ENCODE data around the gene FHIT.
A peak's percentile ranks its signal among the peaks of the same experiment; 100 is the strongest.

Gene FHIT

GRCh38 chr3:60073942-60074341 is 1177.3 kb downstream of the FHIT start:
- H3K4me3 ChIP-seq (ENCODE audit: low read length), result no peak overlapping the region
- TF ChIP-seq, protein P1, sequence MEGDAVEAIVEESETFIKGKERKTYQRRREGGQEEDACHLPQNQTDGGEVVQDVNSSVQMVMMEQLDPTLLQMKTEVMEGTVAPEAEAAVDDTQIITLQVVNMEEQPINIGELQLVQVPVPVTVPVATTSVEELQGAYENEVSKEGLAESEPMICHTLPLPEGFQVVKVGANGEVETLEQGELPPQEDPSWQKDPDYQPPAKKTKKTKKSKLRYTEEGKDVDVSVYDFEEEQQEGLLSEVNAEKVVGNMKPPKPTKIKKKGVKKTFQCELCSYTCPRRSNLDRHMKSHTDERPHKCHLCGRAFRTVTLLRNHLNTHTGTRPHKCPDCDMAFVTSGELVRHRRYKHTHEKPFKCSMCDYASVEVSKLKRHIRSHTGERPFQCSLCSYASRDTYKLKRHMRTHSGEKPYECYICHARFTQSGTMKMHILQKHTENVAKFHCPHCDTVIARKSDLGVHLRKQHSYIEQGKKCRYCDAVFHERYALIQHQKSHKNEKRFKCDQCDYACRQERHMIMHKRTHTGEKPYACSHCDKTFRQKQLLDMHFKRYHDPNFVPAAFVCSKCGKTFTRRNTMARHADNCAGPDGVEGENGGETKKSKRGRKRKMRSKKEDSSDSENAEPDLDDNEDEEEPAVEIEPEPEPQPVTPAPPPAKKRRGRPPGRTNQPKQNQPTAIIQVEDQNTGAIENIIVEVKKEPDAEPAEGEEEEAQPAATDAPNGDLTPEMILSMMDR (conservative IDR thresholded peaks at IDR 0.05; ENCODE audit: low read depth, low read length), result no peak
- no peak for DNase-seq (ENCODE audit: low read depth)

DNA sequence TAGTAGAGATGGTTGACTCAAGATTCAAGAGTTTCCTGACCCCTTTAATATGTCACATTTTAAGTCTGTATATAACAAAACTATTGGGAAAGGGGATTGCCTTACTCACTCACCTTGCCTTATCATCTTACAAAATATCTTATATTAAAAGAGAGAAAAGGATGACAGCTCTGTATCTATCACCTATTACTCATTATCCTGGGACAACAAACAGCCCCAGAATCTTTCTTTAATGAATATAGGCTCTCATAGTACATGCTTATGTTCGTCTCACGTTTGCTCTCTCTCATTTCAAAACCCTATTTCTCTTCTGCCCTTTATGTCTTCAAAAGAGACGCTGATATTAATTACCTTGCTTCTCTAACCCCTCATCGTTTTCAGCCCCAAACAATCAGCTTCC is 1178.0 kb downstream of the FHIT start:
- TF ChIP-seq, protein P1 (conservative IDR thresholded peaks at IDR 0.05; ENCODE audit: low read depth, low read length), result no peak
- no peak overlapping the region for H3K4me3 ChIP-seq (ENCODE audit: low read length)
- no peak for DNase-seq (ENCODE audit: low read depth)

GRCh38 chr3:60070366-60070765 is 1180.9 kb downstream of the FHIT start:
- H3K4me3 ChIP-seq (ENCODE audit: low read length), result no peak overlapping the region
- TF ChIP-seq, protein P1 (conservative IDR thresholded peaks at IDR 0.05; ENCODE audit: low read depth, low read length), result no peak
- DNase-seq (ENCODE audit: low read depth), result no peak

DNA sequence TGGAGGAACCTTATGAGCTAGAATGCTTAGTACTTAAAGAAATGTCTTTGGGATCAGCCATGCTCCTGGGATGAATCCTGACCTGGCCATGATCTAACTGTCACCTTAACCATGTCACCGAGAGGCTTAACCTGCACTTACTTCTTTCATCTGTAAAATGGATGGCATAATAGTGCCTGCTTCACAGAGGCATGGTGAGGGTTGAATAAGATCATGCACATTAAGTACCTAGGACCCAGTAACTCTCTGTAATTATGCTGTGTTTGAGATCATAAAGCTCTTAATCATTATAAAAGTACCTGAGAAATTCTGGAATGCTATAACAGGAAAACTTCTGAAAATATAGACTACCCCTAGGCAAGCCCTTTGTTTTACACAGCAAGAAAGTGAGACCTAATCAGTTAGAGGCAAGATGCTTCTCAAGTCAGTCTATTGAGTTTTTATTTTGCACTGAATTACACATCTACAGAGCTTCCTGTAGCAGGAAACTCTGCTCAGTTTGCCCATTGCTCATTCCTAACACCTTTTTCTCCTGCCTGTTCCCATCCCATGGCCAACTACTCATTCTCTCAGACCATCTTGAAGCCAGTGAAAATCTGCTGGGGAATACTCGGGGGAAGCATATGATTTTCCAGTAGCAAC is 1185.9 kb downstream of the FHIT start:
- H3K4me3 ChIP-seq (ENCODE audit: low read length), result no peak overlapping the region
- TF ChIP-seq, protein P1 (conservative IDR thresholded peaks at IDR 0.05; ENCODE audit: low read depth, low read length), result no peak
- no peak for DNase-seq (ENCODE audit: low read depth)

DNA sequence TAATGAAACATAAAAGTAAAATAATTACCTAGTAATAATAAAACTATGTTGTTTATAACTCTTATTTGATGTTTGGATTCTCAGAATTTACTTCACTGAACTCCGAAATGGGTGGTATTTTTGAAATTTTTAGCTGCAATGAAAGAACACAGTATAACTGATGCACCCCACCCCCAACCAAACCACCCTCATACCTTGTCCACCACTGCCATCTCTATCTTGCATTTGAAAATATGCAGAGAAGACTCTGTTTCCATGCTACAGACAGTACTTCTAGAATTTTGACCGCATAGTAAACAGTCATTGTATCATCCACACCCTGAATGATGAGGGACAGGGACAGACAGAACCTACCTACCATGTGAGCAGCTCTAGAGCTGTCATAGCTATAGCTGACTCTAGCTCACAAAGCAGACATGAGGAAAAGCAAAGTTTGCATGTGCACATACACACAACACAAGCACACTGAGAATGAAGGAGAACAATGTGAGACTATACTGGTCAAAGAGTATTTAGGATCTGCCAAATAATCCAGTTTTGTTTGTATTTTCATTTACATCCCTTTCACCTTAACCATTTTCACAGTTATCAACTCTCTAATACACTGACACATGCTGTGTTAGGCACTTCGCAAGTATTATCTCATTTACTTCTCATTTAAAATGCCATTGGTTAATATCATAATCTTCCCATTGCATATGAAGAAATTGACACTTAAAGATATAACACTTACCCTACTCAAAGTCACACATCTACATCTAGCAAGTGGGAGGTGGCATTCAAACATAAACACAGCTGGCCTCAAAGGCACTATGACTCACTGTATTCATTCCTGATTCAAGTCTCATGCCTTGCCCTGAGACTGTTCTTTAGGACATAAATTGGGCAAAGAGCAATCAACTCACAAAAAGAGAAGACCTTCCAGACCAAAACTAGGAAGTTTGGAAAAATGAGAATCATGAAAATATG is 1186.8 kb downstream of the FHIT start:
- TF ChIP-seq, protein P1 (conservative IDR thresholded peaks at IDR 0.05; ENCODE audit: low read depth, low read length), result no peak
- peak; percentile 48 for DNase-seq (ENCODE audit: low read depth)
- H3K4me3 ChIP-seq (ENCODE audit: low read length), result no peak overlapping the region

DNA sequence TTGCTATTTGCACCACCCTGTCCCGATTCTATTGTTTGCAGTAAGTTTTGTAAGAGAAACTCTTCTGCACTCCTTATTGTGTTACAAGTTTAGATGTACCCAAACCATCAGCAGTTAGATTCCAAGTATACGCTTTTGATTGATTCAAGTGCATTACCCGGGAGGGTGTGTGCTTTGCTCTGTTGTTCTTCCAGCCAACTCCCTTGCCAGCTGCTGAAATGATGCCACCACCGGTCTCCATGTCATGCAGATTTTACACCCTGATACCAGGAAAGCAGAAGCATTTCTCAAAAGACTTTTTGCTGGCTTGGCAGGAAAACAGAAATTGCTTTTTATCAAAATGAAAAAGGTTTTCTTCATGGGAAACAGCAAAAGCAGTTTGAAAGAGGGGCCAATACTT is 1194.8 kb downstream of the FHIT start:
- TF ChIP-seq, protein P1 (conservative IDR thresholded peaks at IDR 0.05; ENCODE audit: low read depth, low read length), result no peak

More for the DNA sequence above, 1194.8 kb downstream of the FHIT start:
- no peak for DNase-seq (ENCODE audit: low read depth)
- H3K4me3 ChIP-seq (ENCODE audit: low read length), result no peak overlapping the region
